Measurements from ENCODE around the gene SNX5. TPM values are rescaled to one million over a fixed set of nuclear protein-coding genes. Genes with fewer than 3 reads are reported as not detected.
A peak's percentile ranks its signal among the peaks of the same experiment; 100 is the strongest.

SNX5 gene
- total and polyA plus RNA-seq, 2 experiments from 2014 or later, result 105 to 144 TPM

DNA sequence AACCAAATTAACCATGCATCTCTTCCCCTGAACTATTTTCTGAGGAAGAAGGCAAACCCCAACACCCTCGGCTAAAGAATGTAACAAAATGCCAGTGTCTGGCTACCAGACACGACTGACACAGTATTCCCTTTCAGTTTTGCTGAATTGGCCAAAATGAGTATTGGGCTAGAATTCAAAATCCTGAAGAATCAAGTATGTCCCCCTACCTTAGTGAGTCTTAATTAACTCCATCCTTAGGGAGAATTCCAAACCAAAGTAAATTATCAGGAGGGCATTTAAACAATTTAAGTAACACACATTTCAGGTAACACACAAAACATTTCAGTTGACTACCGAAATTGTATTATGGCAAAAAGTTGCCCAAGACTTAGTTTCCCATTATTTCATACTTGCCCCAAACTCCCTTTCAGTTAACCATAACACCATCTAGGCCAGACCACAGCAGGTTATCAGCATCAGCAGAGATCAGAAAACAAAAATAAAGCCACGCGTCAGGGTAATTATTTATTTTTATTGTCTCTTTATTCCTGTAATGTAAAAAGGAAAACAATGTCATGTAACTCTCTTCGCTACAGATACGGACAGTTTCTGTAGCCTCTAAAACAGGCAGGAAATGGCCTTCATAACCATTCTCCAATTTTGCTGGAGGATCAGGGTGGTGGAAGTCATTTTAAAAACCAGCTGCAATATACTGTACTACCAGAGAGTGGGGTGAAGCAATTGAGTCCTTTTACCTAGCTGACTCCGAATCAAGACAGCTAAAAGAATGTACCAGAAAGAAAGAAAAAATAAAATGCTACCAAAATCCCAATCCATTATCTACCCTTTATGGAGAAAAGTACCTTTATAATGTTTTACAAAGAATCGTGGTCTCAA is 1.9 kb downstream of the SNX5 start:
- Histone ChIP-seq H3K9me3 (ENCODE audit: low read depth) (no peaks in the 10 kb centered on the region), H3K36me3 (no peaks in the 10 kb centered on the region), H3K27ac (peak overlapping the region; percentile 99), H3K27me3 (no peaks in the 10 kb centered on the region), H3K4me3 (peak overlapping the region; percentile 95), H3K4me1 (ENCODE audit: low read depth) (peaks cover 40% of the 10 kb centered on the region)
- peak; percentile 29 to 64 for DNase-seq (ENCODE audit: low read depth in 1 of 2, low spot score in 1 of 2)
- TF ChIP-seq CTCF (IDR thresholded peaks at IDR 0.05; ENCODE audit: low read depth, low read length), result peak; percentile 22

DNA sequence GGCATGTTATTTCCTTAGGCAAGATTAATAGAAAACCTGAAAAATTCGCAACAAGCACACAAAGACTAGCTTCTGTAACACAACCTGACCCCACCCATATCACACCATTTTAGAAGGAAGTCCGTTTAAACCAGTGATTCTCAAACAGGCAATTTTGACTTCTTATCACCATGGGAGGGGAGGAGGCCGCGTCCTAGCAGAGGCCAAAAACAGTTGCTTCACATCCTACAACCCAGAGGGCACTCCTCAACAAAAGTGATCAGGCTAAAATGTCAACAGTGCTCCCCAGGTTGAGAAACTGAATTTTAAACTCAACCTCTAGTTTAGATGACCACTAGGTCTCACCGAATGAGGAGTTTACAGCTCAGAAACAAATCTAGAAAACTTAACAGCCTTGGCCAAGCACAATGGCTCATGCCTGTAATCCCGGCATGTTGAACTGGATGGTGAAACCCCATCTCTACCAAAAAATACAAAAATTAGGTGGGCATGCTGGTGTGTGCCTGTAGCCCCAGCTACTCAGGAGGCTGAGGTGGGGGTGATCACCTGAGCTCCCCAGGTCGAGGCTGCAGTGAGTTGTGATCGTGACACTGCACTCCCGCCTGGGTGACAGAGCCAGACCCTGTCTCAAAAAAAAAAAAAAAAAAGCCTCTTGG is 3.4 kb downstream of the SNX5 start:
- no peak for TF ChIP-seq CTCF (IDR thresholded peaks at IDR 0.05; ENCODE audit: low read depth, low read length)
- peak overlapping the region; percentile 95 for H3K4me3 ChIP-seq
- DNase-seq (ENCODE audit: low read depth in 1 of 2, low spot score in 1 of 2), result peak in 1 of 2 donors; percentile 65
- H3K27ac ChIP-seq, result peak overlapping the region; percentile 6
- H3K9me3 ChIP-seq (ENCODE audit: low read depth), result no peaks in the 10 kb centered on the region
- H3K4me1 ChIP-seq (ENCODE audit: low read depth), result peaks cover 36% of the 10 kb centered on the region
- no peaks in the 10 kb centered on the region for H3K27me3 ChIP-seq
- H3K36me3 ChIP-seq, result no peaks in the 10 kb centered on the region

- DNase-seq (ENCODE audit: low read depth in 1 of 2, low spot score in 1 of 2), result no peak
- Histone ChIP-seq H3K36me3 (no peaks in the 10 kb centered on the region), H3K4me3 (no peak overlapping the region), H3K9me3 (ENCODE audit: low read depth) (no peaks in the 10 kb centered on the region), H3K27ac (peak overlapping the region; percentile 6), H3K27me3 (no peaks in the 10 kb centered on the region), H3K4me1 (ENCODE audit: low read depth) (peaks cover 36% of the 10 kb centered on the region)
- TF ChIP-seq CTCF (IDR thresholded peaks at IDR 0.05; ENCODE audit: low read depth, low read length), result no peak
These were observed 4.0 kb downstream of the SNX5 start for GRCh38 chr20:17964632-17965031.

DNA sequence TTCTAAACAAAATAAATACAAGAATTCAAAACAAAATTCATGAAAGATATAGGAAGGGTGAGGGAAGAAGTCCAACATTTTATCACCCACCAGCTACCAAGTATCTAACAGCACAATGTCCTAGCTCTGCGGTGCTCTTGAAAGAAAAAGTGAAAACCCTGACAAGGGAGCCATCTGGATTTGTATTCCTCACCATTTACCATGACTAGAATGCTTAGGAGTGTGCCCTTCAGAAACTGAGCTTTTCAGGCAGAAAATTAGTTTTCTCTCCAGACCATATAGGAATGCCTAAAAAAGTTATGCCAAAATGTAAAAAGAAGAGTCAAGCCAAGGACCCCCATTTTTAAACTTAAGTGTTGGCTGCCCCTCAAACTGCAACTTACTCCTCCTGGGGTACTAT is 4.5 kb downstream of the SNX5 start:
- no peaks in the 10 kb centered on the region for H3K36me3 ChIP-seq
- no peaks in the 10 kb centered on the region for H3K9me3 ChIP-seq (ENCODE audit: low read depth)
- peaks cover 40% of the 10 kb centered on the region for H3K4me1 ChIP-seq (ENCODE audit: low read depth)
- H3K4me3 ChIP-seq, result no peak overlapping the region
- H3K27me3 ChIP-seq, result no peaks in the 10 kb centered on the region
- TF ChIP-seq CTCF (IDR thresholded peaks at IDR 0.05; ENCODE audit: low read depth, low read length), result no peak
- peak overlapping the region; percentile 27 for H3K27ac ChIP-seq
- DNase-seq (ENCODE audit: low read depth in 1 of 2, low spot score in 1 of 2), result no peak

GRCh38 chr20:17963114-17963897 is 5.3 kb downstream of the SNX5 start:
- H3K36me3 ChIP-seq, result no peaks in the 10 kb centered on the region
- H3K4me3 ChIP-seq, result no peak overlapping the region
- no peaks in the 10 kb centered on the region for H3K27me3 ChIP-seq
- no peaks in the 10 kb centered on the region for H3K9me3 ChIP-seq (ENCODE audit: low read depth)
- no peak for TF ChIP-seq CTCF (IDR thresholded peaks at IDR 0.05; ENCODE audit: low read depth, low read length)
- peak overlapping the region; percentile 28 for H3K27ac ChIP-seq
- DNase-seq (ENCODE audit: low read depth in 1 of 2, low spot score in 1 of 2), result no peak
- H3K4me1 ChIP-seq (ENCODE audit: low read depth), result peaks cover 45% of the 10 kb centered on the region
